ENCODE measurements around the gene VCAM1.

Gene VCAM1

GRCh38 chr1:100722221-100722620 is 2.7 kb downstream of the VCAM1 start:
- no peak for DNase-seq (ENCODE audit: insufficient read length, low spot score)
- FAIRE-seq: no peak

- no peak for FAIRE-seq
- no peak for DNase-seq (ENCODE audit: insufficient read length, low spot score)
Observed at GRCh38 chr1:100724281-100724680, 4.7 kb downstream of the VCAM1 start.

GRCh38 chr1:100730130-100730529 is 10.6 kb downstream of the VCAM1 start:
- FAIRE-seq (no peak), DNase-seq (ENCODE audit: insufficient read length, low spot score) (no peak)

DNA sequence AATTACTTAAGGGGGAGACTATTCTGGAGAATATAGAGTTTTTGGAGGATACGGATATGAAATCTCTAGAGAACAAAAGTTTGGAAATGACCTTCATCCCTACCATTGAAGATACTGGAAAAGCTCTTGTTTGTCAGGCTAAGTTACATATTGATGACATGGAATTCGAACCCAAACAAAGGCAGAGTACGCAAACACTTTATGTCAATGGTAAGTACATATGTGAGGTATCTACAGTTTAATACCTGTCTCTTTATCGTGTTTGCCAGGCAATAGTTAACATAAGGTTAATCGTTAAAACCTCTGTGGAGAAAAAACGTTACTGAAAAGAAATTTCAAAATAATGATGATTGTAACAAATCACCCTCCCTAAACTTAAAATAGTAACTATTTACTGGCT is 11.8 kb downstream of the VCAM1 start:
- DNase-seq (ENCODE audit: insufficient read length, low spot score) (no peak), FAIRE-seq (no peak)

- DNase-seq (ENCODE audit: insufficient read length, low spot score) (no peak), FAIRE-seq (no peak)
Observed at GRCh38 chr1:100731758-100732157, 12.2 kb downstream of the VCAM1 start.

DNA sequence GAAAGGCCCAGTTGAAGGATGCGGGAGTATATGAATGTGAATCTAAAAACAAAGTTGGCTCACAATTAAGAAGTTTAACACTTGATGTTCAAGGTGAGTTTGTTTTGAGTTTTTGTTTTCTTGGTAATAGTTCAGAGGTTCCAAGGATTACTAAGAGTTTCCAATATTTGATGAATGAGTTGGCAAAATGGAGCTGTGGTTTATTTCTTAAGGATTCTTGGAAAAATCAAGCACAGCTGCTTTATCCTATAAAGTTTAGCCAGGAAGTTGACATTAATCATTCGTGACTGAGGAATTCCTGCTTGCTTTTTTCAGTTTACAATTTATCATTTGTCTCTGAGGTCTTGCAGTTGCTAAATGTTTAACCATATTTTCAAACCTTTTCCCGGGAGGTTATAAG is 15.1 kb downstream of the VCAM1 start:
- FAIRE-seq: no peak
- no peak for DNase-seq (ENCODE audit: insufficient read length, low spot score)

DNA sequence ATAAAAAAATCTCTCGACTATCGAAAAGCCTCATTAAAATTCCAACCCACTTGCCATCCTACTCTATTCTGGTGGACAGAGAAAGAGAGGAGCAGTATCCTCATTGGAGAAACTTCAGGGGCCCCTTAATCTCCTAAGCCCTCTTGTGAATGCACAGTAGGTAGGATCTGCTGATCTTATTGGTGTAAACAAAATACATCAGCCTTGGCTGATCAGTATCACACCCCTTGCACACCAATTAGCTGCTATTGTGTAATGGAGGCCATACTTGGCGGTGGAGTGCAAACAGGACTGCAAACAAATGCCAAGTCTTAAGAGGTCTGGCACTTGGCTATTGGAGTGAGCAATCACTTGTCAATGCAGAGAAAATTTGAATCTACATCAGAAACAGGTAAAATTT is 15.7 kb downstream of the VCAM1 start:
- no peak for DNase-seq (ENCODE audit: insufficient read length, low spot score)
- FAIRE-seq: no peak

GRCh38 chr1:100736324-100736723 is 16.8 kb downstream of the VCAM1 start:
- no peak for DNase-seq (ENCODE audit: insufficient read length, low spot score)
- no peak for FAIRE-seq

DNA sequence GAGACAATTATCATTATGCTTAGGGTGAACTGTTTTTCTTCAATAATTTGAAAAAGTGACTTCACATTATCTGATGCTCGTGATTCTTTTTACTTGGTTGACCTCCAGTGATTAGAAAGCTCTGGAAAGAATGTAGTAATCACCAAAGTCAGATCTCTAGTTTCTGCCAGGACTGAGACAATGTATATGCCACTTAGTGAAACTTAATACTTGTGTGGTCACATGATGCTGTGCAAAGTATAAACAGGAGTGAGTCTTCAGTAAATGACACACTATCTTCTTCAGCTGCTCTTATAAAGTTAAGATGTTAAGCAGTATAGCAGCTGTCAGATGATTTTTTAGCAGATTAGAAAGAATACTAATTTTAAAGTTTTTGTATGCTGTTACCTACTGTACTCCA is 17.2 kb downstream of the VCAM1 start:
- DNase-seq (ENCODE audit: insufficient read length, low spot score) (no peak), FAIRE-seq (no peak)

DNA sequence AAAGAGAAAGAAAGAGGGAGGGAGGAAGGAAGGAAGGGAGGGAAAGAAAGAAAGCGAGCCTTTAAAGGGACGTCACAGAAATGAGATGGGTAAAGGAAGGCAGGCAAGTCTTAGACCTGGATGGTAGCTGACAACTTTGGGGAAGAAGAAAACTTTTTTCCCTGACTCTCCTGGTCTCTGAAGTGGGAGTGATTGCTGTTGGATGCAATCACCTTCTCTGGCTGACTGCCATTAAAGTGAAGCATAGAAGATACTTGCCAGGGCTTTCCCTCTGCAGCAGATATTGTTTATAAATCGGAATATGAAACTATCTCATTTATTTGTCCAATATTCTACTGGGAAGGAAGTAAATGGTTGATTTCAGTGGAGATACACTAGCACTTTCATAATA is 27.0 kb downstream of the VCAM1 start:
- no peak for FAIRE-seq
- DNase-seq (ENCODE audit: insufficient read length, low spot score): no peak

GRCh38 chr1:100747771-100748170 is 28.2 kb downstream of the VCAM1 start:
- FAIRE-seq (no peak), DNase-seq (ENCODE audit: insufficient read length, low spot score) (no peak)

- FAIRE-seq (no peak), DNase-seq (ENCODE audit: insufficient read length, low spot score) (no peak)
Observed at GRCh38 chr1:100750005-100750885, 30.7 kb downstream of the VCAM1 start.

DNA sequence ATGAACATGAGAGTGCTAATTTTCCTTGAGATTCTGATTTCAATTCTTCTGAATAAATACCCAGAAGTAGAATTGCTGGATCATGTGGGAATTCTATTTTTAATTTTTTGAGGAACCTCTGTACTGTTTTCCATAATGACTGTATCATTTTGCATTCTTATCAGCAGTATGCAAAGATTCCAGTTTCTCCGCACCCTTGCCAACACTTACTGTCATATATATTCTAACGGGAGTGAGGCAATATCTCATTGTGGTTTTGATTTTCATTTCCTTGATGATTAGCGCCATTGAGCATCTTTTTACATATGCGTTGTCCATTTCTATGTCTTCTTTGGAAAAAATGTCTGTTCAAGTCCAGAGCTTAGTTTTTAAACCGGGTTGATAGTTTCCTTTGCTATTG is 33.2 kb downstream of the VCAM1 start:
- DNase-seq (ENCODE audit: insufficient read length, low spot score) (no peak), FAIRE-seq (no peak)

DNA sequence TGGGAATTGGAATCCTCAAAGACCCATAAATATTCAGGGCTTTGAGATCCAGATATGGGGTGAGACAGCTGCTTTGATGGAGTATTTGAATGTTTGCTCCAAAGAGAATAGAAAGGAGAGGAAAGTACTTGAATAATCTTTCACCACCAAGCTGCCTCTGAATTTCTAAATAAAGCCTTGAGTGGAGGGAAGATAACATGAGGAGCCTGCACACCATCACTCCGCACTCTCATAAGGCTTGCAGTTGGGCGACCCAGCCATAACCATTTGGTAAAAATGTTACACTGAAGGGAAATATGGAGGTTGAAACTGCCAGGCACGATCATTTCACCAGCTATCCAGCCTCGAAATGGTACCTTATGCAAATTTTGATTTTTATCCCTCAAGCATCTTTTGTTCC is 38.4 kb downstream of the VCAM1 start:
- DNase-seq (ENCODE audit: insufficient read length, low spot score): no peak
- FAIRE-seq: no peak

DNA sequence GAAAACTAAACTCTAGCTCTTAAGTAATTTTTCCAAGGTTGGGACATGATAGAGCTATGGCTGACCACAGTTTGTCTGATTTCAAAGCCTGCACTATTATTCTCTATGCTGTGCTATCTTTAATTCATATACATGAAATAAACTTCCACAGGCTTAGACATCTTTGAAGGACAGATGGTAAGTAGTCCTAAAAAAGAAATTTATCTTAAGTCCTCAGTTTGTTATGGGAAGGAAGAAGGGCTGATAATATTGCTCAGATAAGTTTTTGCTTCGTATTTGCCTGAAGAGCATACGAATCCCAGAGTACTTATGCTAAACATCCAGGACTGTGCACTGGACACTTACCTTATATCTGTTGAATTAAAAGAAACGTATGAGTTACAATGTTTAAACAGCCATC is 39.6 kb downstream of the VCAM1 start:
- no peak for DNase-seq (ENCODE audit: insufficient read length, low spot score)
- FAIRE-seq: no peak

GRCh38 chr1:100760511-100760910 is 41.0 kb downstream of the VCAM1 start:
- FAIRE-seq (no peak), DNase-seq (ENCODE audit: insufficient read length, low spot score) (no peak)

DNA sequence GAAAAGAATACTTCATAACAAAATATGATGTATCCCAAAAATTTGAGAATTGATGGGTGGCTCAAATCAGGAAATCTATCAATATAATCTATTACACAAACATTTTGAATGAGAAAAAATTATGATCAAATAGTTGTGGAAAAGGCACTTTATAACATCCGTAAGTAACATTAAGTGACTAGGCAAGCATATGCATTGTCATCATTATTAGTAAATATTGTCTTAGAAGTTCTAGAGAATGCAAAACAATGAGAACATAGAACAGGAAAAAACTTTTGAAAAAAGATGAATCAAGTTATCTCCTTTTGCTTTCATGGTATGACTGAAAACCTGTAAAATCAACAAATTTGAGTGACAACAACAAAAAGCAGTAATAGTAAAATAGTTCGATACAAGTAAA is 42.9 kb downstream of the VCAM1 start:
- FAIRE-seq: no peak
- no peak for DNase-seq (ENCODE audit: insufficient read length, low spot score)

GRCh38 chr1:100767176-100767890 is 47.8 kb downstream of the VCAM1 start:
- FAIRE-seq (no peak), DNase-seq (ENCODE audit: insufficient read length, low spot score) (no peak)

- DNase-seq (ENCODE audit: insufficient read length, low spot score) (no peak), FAIRE-seq (no peak)
Observed at GRCh38 chr1:100769323-100769722, 49.8 kb downstream of the VCAM1 start.

DNA sequence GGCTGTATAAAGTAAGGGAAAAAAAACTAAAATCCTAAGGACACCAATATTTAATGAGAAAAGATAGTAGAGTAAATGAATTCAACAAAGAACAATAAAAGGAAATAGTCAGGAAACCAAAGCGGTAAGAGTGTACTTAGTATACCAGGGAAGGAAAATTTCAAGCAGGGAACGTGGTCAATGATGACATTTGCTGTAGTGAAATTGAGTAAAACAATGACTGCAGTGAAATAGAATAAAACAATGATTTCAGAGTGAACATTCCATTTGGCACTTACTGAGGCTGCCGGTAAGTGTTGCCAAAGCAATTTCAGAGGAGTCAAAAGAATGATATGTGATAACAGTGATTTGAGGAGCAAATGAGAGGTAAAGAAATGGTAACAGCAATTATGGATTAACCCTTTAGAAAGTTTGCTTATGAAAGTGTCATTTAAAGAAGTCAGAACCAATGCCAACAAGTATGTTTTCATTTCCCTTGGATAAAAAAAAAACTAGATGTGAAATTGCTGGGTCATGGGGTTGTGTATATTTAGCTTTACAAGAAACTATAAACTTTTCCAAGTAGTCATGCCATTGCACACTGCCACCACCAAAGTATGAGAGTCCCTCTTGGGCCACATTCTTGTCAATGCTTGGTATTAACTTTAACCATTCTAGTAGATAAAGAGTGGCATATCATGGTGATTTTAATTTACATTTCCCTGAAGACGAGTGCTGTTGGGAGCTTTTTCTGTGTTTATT is 50.5 kb downstream of the VCAM1 start:
- DNase-seq (ENCODE audit: insufficient read length, low spot score) (no peak), FAIRE-seq (no peak)

GRCh38 chr1:100773444-100773843 is 53.9 kb downstream of the VCAM1 start:
- FAIRE-seq: no peak

GRCh38 chr1:100774370-100774769 is 54.8 kb downstream of the VCAM1 start:
- DNase-seq (ENCODE audit: insufficient read length, low spot score): no peak
- no peak for FAIRE-seq

More at GRCh38 chr1:100773444-100773843, 53.9 kb downstream of the VCAM1 start:
- no peak for DNase-seq (ENCODE audit: insufficient read length, low spot score)
